Vagina (tissue), 2 donors: ENCODE results near the gene DST. TPM values are rescaled to one million over a fixed set of nuclear protein-coding genes. Genes with fewer than 3 reads are reported as not detected.

Source experiments
- DNase-seq, 2 donors: peaks; one replicate each; pipeline ENCODE4 v3.0.0-alpha.2; 2017; ENCODE audit errors: extremely low spot score in 2 of 2
- H3K27ac ChIP-seq: fragments of 200-600 bp; sonication (generic); one replicate; pipeline ENCODE4 v1.5.1; 2019
- H3K27me3 ChIP-seq: fragments of 200-600 bp; sonication (generic); one replicate; pipeline ENCODE4 v1.5.1; 2019
- H3K36me3 ChIP-seq, 2 donors: fragments of 200-600 bp; sonication (generic); one replicate each; pipeline ENCODE4 v1.5.1; 2017 to 2019
- H3K4me1 ChIP-seq: fragments of 200-600 bp; sonication (generic); one replicate; pipeline ENCODE4 v1.5.1; 2019
- H3K4me3 ChIP-seq, 2 donors: fragments of 200-600 bp; sonication (generic); 1 replicate in 1 of 2; 2 replicates in 1 of 2; pipeline ENCODE4 v1.5.1; 2016 to 2019
- H3K9me3 ChIP-seq: fragments of 200-600 bp; sonication (generic); one replicate; pipeline ENCODE4 v1.5.1; 2019
- CTCF ChIP-seq, 3 experiments: fragments of 450-650 bp in 2 of 3; fragments of 200-600 bp in 1 of 3; sonication (generic) in 1 of 3; IDR thresholded peaks; one replicate each; pipeline ENCODE4 v1.5.1; 2017 to 2019; ENCODE audit warnings: antibody characterized with exemption in 3 of 3, mild to moderate bottlenecking in 2 of 3, moderate library complexity in 2 of 3
- POLR2A ChIP-seq, 2 donors: fragments of 450-650 bp; IDR thresholded peaks; one replicate each; pipeline ENCODE4 v1.6.1; 2017; ENCODE audit warnings: antibody characterized with exemption in 2 of 2, mild to moderate bottlenecking in 2 of 2, moderate library complexity in 2 of 2
- POLR2AphosphoS5 ChIP-seq, 2 donors: sonication (generic); formaldehyde crosslinking; IDR thresholded peaks; one replicate each; pipeline ENCODE4 v1.9.0; 2017; ENCODE audit warnings: antibody characterized with exemption in 2 of 2, mild to moderate bottlenecking in 2 of 2, low read depth in 1 of 2; ENCODE audit not compliant: insufficient read depth in 1 of 2
- intact Hi-C: fragments of 100-400 bp; cut with DNase I; formaldehyde crosslinking; loops from one replicate; pipeline ENCODE4 v1.15.1; 2023
- total RNA-seq: library from RNA; depleted of rRNA; stranded (reverse); fragments of >200 nt; gene quantifications from one replicate; pipeline ENCODE4 v1.2.3, GENCODE V29; 2016

The DST gene
- total RNA-seq, 1 donor from 2014 or later = 460 TPM

- Histone ChIP-seq H3K36me3 (no peaks in the 10 kb centered on the region), H3K4me1 (peaks cover 30% of the 10 kb centered on the region), H3K4me3 (no peak overlapping the region), H3K27me3 (no peaks in the 10 kb centered on the region), H3K9me3 (no peaks in the 10 kb centered on the region), H3K27ac (peak overlapping the region; percentile 63)
- no peak for DNase-seq
- TF ChIP-seq POLR2A (IDR thresholded peaks at IDR 0.05) (no peak), POLR2AphosphoS5 (IDR thresholded peaks at IDR 0.05; ENCODE audit: insufficient read depth in 1 of 2, low read depth in 1 of 2) (no peak), CTCF (IDR thresholded peaks at IDR 0.05) (no peak)
- intact Hi-C loops = no loop called here
Observed at GRCh38 chr6:56659721-56660380, 17.2 kb upstream of the DST start.

GRCh38 chr6:56658326-56658725, 15.6 kb upstream of the DST start:
- TF ChIP-seq CTCF (IDR thresholded peaks at IDR 0.05) = no peak
- no peak for TF ChIP-seq POLR2AphosphoS5 (IDR thresholded peaks at IDR 0.05; ENCODE audit: insufficient read depth in 1 of 2, low read depth in 1 of 2)
- TF ChIP-seq POLR2A (IDR thresholded peaks at IDR 0.05) = no peak

GRCh38 chr6:56657354-56657753, 14.7 kb upstream of the DST start:
- no peak overlapping the region for H3K4me3 ChIP-seq
- DNase-seq = no peak
- TF ChIP-seq POLR2A (IDR thresholded peaks at IDR 0.05) (no peak), CTCF (IDR thresholded peaks at IDR 0.05) (no peak), POLR2AphosphoS5 (IDR thresholded peaks at IDR 0.05; ENCODE audit: insufficient read depth in 1 of 2, low read depth in 1 of 2) (no peak)
- no peaks in the 10 kb centered on the region for H3K36me3 ChIP-seq
- intact Hi-C loops = no loop called here
- H3K9me3 ChIP-seq = no peaks in the 10 kb centered on the region
- H3K27me3 ChIP-seq = no peaks in the 10 kb centered on the region
- no peak overlapping the region for H3K27ac ChIP-seq
- peaks cover 51% of the 10 kb centered on the region for H3K4me1 ChIP-seq

More at GRCh38 chr6:56658326-56658725, 15.6 kb upstream of the DST start:
- intact Hi-C loops = no loop called here
- Histone ChIP-seq H3K36me3 (no peaks in the 10 kb centered on the region), H3K27me3 (no peaks in the 10 kb centered on the region), H3K4me3 (no peak overlapping the region), H3K9me3 (no peaks in the 10 kb centered on the region), H3K4me1 (peaks cover 44% of the 10 kb centered on the region), H3K27ac (peak overlapping the region; percentile 63)
- DNase-seq = no peak

GRCh38 chr6:56656466-56656865, 13.8 kb upstream of the DST start:
- TF ChIP-seq POLR2AphosphoS5 (IDR thresholded peaks at IDR 0.05; ENCODE audit: insufficient read depth in 1 of 2, low read depth in 1 of 2) (no peak), CTCF (IDR thresholded peaks at IDR 0.05) (no peak), POLR2A (IDR thresholded peaks at IDR 0.05) (no peak)
- DNase-seq = no peak
- Histone ChIP-seq H3K4me3 (no peak overlapping the region), H3K27me3 (no peaks in the 10 kb centered on the region), H3K9me3 (no peaks in the 10 kb centered on the region), H3K27ac (peak overlapping the region; percentile 0), H3K4me1 (peaks cover 54% of the 10 kb centered on the region), H3K36me3 (no peaks in the 10 kb centered on the region)
- intact Hi-C loops = no loop called here

GRCh38 chr6:56655996-56656395, 13.3 kb upstream of the DST start:
- H3K4me3 ChIP-seq = no peak overlapping the region
- peaks cover 54% of the 10 kb centered on the region for H3K4me1 ChIP-seq
- TF ChIP-seq CTCF (IDR thresholded peaks at IDR 0.05) (no peak), POLR2AphosphoS5 (IDR thresholded peaks at IDR 0.05; ENCODE audit: insufficient read depth in 1 of 2, low read depth in 1 of 2) (no peak), POLR2A (IDR thresholded peaks at IDR 0.05) (no peak)
- no peak for DNase-seq
- peak overlapping the region; percentile 6 for H3K27ac ChIP-seq
- intact Hi-C loops = no loop called here
- no peaks in the 10 kb centered on the region for H3K27me3 ChIP-seq
- no peaks in the 10 kb centered on the region for H3K9me3 ChIP-seq
- H3K36me3 ChIP-seq = no peaks in the 10 kb centered on the region
